GM23338 (cell line): ENCODE data around the gene SYVN1. TPM values are rescaled to one million over a fixed set of nuclear protein-coding genes. Genes with fewer than 3 reads are reported as not detected.

Experiments
- ATAC-seq: fragments of 200-7000 bp; cut with Tn5 transposase; 3 replicates; pipeline ENCODE4 v1.9.1; 2020
- DNase-seq: peaks from one replicate; pipeline ENCODE4 v3.0.0-alpha.2; 2015; ENCODE audit warnings: low spot score
- H2AFZ ChIP-seq: fragments of 200-600 bp; sonication (generic); 2 replicates; pipeline ENCODE4 v1.8.0; 2016; ENCODE audit warnings: antibody characterized with exemption, mild to moderate bottlenecking, moderate library complexity
- H3F3A ChIP-seq: fragments of 200-600 bp; sonication (generic); replicated peaks from 2 replicates; pipeline ENCODE4 v1.8.0; 2017; ENCODE audit warnings: antibody characterized with exemption, mixed run types, low read depth
- H3K27ac ChIP-seq: fragments of 200-600 bp; sonication (generic); 2 replicates; pipeline ENCODE4 v1.6.1; 2016; ENCODE audit warnings: low read depth
- H3K27me3 ChIP-seq: fragments of 200-600 bp; sonication (generic); 2 replicates; pipeline ENCODE4 v1.8.0; 2016; ENCODE audit warnings: mild to moderate bottlenecking, mixed run types, moderate library complexity; ENCODE audit not compliant: insufficient read depth
- H3K36me3 ChIP-seq: fragments of 200-600 bp; sonication (generic); 2 replicates; pipeline ENCODE4 v1.8.0; 2016; ENCODE audit warnings: mild to moderate bottlenecking; ENCODE audit not compliant: insufficient read depth
- H3K4me1 ChIP-seq: fragments of 200-600 bp; sonication (generic); 2 replicates; pipeline ENCODE4 v1.8.0; 2016; ENCODE audit warnings: mild to moderate bottlenecking, moderate library complexity; ENCODE audit not compliant: insufficient read depth
- H3K4me2 ChIP-seq: fragments of 200-600 bp; sonication (generic); 2 replicates; pipeline ENCODE4 v1.7.1; 2017; ENCODE audit warnings: mixed run types
- H3K4me3 ChIP-seq: fragments of 200-600 bp; sonication (generic); 2 replicates; pipeline ENCODE4 v1.6.1; 2016; ENCODE audit warnings: mixed run types
- H3K79me2 ChIP-seq: fragments of 200-600 bp; sonication (generic); replicated peaks from 2 replicates; pipeline ENCODE4 v1.8.0; 2017; ENCODE audit warnings: mild to moderate bottlenecking; ENCODE audit not compliant: insufficient read depth
- H3K9me2 ChIP-seq: fragments of 200-600 bp; sonication (generic); 2 replicates; pipeline ENCODE4 v1.8.0; 2017; ENCODE audit not compliant: insufficient read depth
- H4K20me1 ChIP-seq: fragments of 200-600 bp; sonication (generic); replicated peaks from 2 replicates; pipeline ENCODE4 v1.8.0; 2017; ENCODE audit warnings: mild to moderate bottlenecking; ENCODE audit not compliant: insufficient read depth
- H3K27ac Mint-ChIP-seq: 2 replicates; pipeline ENCODE4 v1.8.0; 2020; ENCODE audit warnings: inconsistent platforms, mild to moderate bottlenecking, moderate library complexity, mixed read lengths
- H3K27me3 Mint-ChIP-seq: 3 replicates; pipeline ENCODE4 v1.8.0; 2022; ENCODE audit warnings: low read depth, mild to moderate bottlenecking, moderate library complexity, mixed read lengths, inconsistent platforms; ENCODE audit not compliant: insufficient read depth, poor library complexity
- H3K36me3 Mint-ChIP-seq: 3 replicates; pipeline ENCODE4 v1.8.0; 2021; ENCODE audit warnings: low read depth, mild to moderate bottlenecking, inconsistent platforms, moderate library complexity, mixed read lengths
- H3K4me1 Mint-ChIP-seq: 3 replicates; pipeline ENCODE4 v1.8.0; 2020; ENCODE audit warnings: mild to moderate bottlenecking, inconsistent platforms, mixed read lengths
- H3K4me3 Mint-ChIP-seq: 3 replicates; pipeline ENCODE4 v1.8.0; 2021; ENCODE audit warnings: moderate library complexity, mild to moderate bottlenecking, inconsistent platforms, mixed read lengths
- H3K9me3 Mint-ChIP-seq: 3 replicates; pipeline ENCODE4 v1.8.0; 2020; ENCODE audit warnings: moderate library complexity, mild to moderate bottlenecking, inconsistent platforms, mixed read lengths
- CREB1 ChIP-seq: fragments of 250-450 bp; sonication (Bioruptor Pico); IDR thresholded peaks from 2 replicates; pipeline ENCODE4 v1.5.0; 2020; ENCODE audit warnings: low read depth, mild to moderate bottlenecking, moderate library complexity
- ETS1 ChIP-seq: IDR thresholded peaks from 2 replicates; pipeline ENCODE4 v1.6.1; 2016; ENCODE audit warnings: antibody characterized with exemption
- EZH2 ChIP-seq: fragments of 200-600 bp; sonication (generic); IDR thresholded peaks from one replicate; pipeline ENCODE4 v1.8.0; 2017; ENCODE audit warnings: antibody characterized with exemption, mild to moderate bottlenecking, low read depth; ENCODE audit not compliant: unreplicated experiment
- EZH2phosphoT487 ChIP-seq: fragments of 200-600 bp; sonication (generic); IDR thresholded peaks from one replicate; pipeline ENCODE4 v1.8.1; 2018; ENCODE audit warnings: antibody characterized with exemption; ENCODE audit not compliant: unreplicated experiment
- JUNB ChIP-seq: IDR thresholded peaks from one replicate; pipeline ENCODE4 v1.6.1; 2016; ENCODE audit warnings: antibody characterized with exemption; ENCODE audit not compliant: unreplicated experiment
- NANOG ChIP-seq: IDR thresholded peaks from 2 replicates; pipeline ENCODE4 v1.6.1; 2016; ENCODE audit warnings: antibody characterized with exemption, borderline replicate concordance
- POLR2AphosphoS5 ChIP-seq: IDR thresholded peaks from 2 replicates; pipeline ENCODE4 v1.6.1; 2016; ENCODE audit warnings: antibody characterized with exemption, low read depth
- STAT1 ChIP-seq: IDR thresholded peaks from one replicate; pipeline ENCODE4 v1.6.1; 2016; ENCODE audit warnings: antibody characterized with exemption; ENCODE audit not compliant: unreplicated experiment
- ZNF114 ChIP-seq: fragments of 250-450 bp; sonication (Bioruptor Pico); IDR thresholded peaks from 2 replicates; pipeline ENCODE4 v1.5.0; 2020; ENCODE audit warnings: mild to moderate bottlenecking, moderate library complexity
- ZNF331 ChIP-seq: fragments of 250-450 bp; sonication (Bioruptor Pico); IDR thresholded peaks from 2 replicates; pipeline ENCODE4 v1.5.0; 2020; ENCODE audit warnings: low read depth, mild to moderate bottlenecking, moderate library complexity
- polyA plus RNA-seq: library from polyadenylated mRNA; unstranded; fragments of >200 nt; fragmentation: Nextera tagmentation; extraction: Ambion mirVana; gene quantifications from 2 replicates; pipeline ENCODE4 v1.2.1, GENCODE V29; 2016
- total RNA-seq: library from RNA; depleted of rRNA; stranded (reverse); fragments of >200 nt; shearing (Covaris generic); gene quantifications from 2 replicates; pipeline ENCODE4 v1.2.3, GENCODE V29; 2014
- TF ChIP-seq, protein P1 (sequence below): IDR thresholded peaks from one replicate; pipeline ENCODE4 v1.6.1; 2018; ENCODE audit warnings: antibody characterized with exemption; ENCODE audit not compliant: unreplicated experiment
- TF ChIP-seq, protein P2 (sequence below): fragments of 250-450 bp; sonication (Bioruptor Pico); IDR thresholded peaks from 2 replicates; pipeline ENCODE4 v1.5.0; 2020; ENCODE audit warnings: mild to moderate bottlenecking, moderate library complexity
- TF ChIP-seq, protein P3 (sequence below), 2 experiments: fragments of 200-600 bp in 1 of 2; sonication (generic) in 1 of 2; conservative IDR thresholded peaks; 2 replicates each; pipeline versions ENCODE4 v1.5.1 to v1.6.1; 2016 to 2017; ENCODE audit warnings: antibody characterized with exemption in 2 of 2, low read depth in 2 of 2, mild to moderate bottlenecking in 2 of 2, moderate library complexity in 1 of 2

Gene SYVN1
- total and polyA plus RNA-seq, 2 experiments from 2014 or later: 13.8 to 28.7 TPM

- H3K27me3 Mint-ChIP-seq: peaks cover 19% of the 10 kb centered on the region
- no peak for DNase-seq
- H3F3A ChIP-seq: peaks cover 5% of the 10 kb centered on the region; the same call in 1 of the 2 replicates
- H3K36me3 ChIP-seq: no peaks in the 10 kb centered on the region
- H3K4me3 Mint-ChIP-seq: no peak overlapping the region; the same call in 1 of the 3 replicates
- H3K9me2 ChIP-seq: no peaks in the 10 kb centered on the region
- peaks cover 19% of the 10 kb centered on the region for H3K79me2 ChIP-seq
- no peaks in the 10 kb centered on the region for H3K9me3 Mint-ChIP-seq
- H3K36me3 Mint-ChIP-seq: peaks cover 4% of the 10 kb centered on the region
- H3K4me3 ChIP-seq: no peak overlapping the region
- no peak overlapping the region for H3K4me2 ChIP-seq
- no peak overlapping the region for H3K27ac Mint-ChIP-seq
- no peak overlapping the region for H3K27ac ChIP-seq
- H2AFZ ChIP-seq: no peak overlapping the region
- no peaks in the 10 kb centered on the region for H4K20me1 ChIP-seq
- no peaks in the 10 kb centered on the region for H3K27me3 ChIP-seq
- ATAC-seq: no peak
- peaks cover 20% of the 10 kb centered on the region; the same call in 1 of the 2 replicates for H3K4me1 ChIP-seq
- H3K4me1 Mint-ChIP-seq: peaks cover 19% of the 10 kb centered on the region
- TF ChIP-seq NANOG (no peak), ZNF114 (no peak), CREB1 (no peak), POLR2AphosphoS5 (no peak), STAT1 (no peak), JUNB (no peak), ZNF331 (CRISPR knock-in tag) (no peak), EZH2phosphoT487 (no peak), ETS1 (no peak), EZH2 (no peak)
- TF ChIP-seq, protein P1, sequence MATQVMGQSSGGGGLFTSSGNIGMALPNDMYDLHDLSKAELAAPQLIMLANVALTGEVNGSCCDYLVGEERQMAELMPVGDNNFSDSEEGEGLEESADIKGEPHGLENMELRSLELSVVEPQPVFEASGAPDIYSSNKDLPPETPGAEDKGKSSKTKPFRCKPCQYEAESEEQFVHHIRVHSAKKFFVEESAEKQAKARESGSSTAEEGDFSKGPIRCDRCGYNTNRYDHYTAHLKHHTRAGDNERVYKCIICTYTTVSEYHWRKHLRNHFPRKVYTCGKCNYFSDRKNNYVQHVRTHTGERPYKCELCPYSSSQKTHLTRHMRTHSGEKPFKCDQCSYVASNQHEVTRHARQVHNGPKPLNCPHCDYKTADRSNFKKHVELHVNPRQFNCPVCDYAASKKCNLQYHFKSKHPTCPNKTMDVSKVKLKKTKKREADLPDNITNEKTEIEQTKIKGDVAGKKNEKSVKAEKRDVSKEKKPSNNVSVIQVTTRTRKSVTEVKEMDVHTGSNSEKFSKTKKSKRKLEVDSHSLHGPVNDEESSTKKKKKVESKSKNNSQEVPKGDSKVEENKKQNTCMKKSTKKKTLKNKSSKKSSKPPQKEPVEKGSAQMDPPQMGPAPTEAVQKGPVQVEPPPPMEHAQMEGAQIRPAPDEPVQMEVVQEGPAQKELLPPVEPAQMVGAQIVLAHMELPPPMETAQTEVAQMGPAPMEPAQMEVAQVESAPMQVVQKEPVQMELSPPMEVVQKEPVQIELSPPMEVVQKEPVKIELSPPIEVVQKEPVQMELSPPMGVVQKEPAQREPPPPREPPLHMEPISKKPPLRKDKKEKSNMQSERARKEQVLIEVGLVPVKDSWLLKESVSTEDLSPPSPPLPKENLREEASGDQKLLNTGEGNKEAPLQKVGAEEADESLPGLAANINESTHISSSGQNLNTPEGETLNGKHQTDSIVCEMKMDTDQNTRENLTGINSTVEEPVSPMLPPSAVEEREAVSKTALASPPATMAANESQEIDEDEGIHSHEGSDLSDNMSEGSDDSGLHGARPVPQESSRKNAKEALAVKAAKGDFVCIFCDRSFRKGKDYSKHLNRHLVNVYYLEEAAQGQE: no peak
- TF ChIP-seq, protein P2, sequence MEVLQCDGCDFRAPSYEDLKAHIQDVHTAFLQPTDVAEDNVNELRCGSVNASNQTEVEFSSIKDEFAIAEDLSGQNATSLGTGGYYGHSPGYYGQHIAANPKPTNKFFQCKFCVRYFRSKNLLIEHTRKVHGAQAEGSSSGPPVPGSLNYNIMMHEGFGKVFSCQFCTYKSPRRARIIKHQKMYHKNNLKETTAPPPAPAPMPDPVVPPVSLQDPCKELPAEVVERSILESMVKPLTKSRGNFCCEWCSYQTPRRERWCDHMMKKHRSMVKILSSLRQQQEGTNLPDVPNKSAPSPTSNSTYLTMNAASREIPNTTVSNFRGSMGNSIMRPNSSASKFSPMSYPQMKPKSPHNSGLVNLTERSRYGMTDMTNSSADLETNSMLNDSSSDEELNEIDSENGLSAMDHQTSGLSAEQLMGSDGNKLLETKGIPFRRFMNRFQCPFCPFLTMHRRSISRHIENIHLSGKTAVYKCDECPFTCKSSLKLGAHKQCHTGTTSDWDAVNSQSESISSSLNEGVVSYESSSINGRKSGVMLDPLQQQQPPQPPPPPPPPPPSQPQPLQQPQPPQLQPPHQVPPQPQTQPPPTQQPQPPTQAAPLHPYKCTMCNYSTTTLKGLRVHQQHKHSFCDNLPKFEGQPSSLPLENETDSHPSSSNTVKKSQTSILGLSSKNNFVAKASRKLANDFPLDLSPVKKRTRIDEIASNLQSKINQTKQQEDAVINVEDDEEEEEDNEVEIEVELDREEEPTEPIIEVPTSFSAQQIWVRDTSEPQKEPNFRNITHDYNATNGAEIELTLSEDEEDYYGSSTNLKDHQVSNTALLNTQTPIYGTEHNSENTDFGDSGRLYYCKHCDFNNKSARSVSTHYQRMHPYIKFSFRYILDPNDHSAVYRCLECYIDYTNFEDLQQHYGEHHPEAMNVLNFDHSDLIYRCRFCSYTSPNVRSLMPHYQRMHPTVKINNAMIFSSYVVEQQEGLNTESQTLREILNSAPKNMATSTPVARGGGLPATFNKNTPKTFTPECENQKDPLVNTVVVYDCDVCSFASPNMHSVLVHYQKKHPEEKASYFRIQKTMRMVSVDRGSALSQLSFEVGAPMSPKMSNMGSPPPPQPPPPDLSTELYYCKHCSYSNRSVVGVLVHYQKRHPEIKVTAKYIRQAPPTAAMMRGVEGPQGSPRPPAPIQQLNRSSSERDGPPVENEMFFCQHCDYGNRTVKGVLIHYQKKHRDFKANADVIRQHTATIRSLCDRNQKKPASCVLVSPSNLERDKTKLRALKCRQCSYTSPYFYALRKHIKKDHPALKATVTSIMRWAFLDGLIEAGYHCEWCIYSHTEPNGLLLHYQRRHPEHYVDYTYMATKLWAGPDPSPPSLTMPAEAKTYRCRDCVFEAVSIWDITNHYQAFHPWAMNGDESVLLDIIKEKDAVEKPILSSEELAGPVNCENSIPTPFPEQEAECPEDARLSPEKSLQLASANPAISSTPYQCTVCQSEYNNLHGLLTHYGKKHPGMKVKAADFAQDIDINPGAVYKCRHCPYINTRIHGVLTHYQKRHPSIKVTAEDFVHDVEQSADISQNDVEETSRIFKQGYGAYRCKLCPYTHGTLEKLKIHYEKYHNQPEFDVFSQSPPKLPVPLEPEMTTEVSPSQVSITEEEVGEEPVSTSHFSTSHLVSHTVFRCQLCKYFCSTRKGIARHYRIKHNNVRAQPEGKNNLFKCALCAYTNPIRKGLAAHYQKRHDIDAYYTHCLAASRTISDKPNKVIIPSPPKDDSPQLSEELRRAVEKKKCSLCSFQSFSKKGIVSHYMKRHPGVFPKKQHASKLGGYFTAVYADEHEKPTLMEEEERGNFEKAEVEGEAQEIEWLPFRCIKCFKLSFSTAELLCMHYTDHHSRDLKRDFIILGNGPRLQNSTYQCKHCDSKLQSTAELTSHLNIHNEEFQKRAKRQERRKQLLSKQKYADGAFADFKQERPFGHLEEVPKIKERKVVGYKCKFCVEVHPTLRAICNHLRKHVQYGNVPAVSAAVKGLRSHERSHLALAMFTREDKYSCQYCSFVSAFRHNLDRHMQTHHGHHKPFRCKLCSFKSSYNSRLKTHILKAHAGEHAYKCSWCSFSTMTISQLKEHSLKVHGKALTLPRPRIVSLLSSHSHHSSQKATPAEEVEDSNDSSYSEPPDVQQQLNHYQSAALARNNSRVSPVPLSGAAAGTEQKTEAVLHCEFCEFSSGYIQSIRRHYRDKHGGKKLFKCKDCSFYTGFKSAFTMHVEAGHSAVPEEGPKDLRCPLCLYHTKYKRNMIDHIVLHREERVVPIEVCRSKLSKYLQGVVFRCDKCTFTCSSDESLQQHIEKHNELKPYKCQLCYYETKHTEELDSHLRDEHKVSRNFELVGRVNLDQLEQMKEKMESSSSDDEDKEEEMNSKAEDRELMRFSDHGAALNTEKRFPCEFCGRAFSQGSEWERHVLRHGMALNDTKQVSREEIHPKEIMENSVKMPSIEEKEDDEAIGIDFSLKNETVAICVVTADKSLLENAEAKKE (CRISPR knock-in tag): no peak
- TF ChIP-seq, protein P3, sequence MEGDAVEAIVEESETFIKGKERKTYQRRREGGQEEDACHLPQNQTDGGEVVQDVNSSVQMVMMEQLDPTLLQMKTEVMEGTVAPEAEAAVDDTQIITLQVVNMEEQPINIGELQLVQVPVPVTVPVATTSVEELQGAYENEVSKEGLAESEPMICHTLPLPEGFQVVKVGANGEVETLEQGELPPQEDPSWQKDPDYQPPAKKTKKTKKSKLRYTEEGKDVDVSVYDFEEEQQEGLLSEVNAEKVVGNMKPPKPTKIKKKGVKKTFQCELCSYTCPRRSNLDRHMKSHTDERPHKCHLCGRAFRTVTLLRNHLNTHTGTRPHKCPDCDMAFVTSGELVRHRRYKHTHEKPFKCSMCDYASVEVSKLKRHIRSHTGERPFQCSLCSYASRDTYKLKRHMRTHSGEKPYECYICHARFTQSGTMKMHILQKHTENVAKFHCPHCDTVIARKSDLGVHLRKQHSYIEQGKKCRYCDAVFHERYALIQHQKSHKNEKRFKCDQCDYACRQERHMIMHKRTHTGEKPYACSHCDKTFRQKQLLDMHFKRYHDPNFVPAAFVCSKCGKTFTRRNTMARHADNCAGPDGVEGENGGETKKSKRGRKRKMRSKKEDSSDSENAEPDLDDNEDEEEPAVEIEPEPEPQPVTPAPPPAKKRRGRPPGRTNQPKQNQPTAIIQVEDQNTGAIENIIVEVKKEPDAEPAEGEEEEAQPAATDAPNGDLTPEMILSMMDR (conservative IDR thresholded peaks at IDR 0.05; ENCODE audit: low read depth in 2 of 2): no peak
Measured at GRCh38 chr11:65136515-65137096, 2.3 kb upstream of the SYVN1 start.
